Measurements from ENCODE around the gene MKLN1.

DNA sequence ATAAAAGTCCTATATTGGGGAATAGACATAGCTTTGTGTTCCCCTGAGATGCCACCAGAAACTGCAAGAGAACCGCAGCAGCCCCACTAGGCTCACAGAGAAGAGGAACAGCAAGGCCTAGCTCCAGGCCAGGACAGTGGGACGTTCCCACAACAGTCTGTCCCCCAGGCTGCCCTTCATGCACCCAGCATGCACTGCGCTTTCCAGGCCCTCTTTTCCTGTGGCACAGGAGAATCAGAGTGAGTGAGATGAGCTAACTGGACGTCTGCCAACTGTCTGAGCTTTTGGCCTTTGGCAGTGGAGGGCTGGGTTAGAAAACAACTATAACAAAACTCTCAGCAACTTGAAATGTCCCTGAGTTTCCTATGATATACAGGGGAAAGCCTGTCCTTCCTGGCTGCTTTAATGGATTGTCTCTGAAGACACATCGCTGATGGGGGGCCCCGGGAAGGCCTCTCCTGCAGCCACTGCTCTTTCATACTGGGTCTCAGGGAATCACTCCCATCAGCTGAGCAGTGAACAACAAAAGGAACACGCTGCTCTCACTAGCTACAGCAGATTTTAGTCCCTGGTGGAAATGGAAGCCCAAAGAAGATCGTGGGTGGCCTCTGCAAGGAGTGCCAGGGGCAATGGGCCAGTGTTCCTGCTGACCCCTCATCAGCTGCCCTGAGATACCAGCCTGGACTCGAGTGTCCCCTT is 175.3 kb downstream of the MKLN1 start:
- TF ChIP-seq GATA2 (IDR thresholded peaks at IDR 0.05; ENCODE audit: low read depth, low read length) (no peak), GATA3 (IDR thresholded peaks at IDR 0.05; ENCODE audit: low read depth, low read length) (no peak)

All from SH-SY5Y (cell line).